MM.1S (cell line): ENCODE results near the gene WDR1.

Experiments used
- DNase-seq: peaks from one replicate; pipeline ENCODE4 v3.0.0-alpha.2; 2015
- H2AFZ ChIP-seq: fragments of 300-600 bp; sonication (generic); 2 replicates; pipeline ENCODE4 v1.6.0; 2016; ENCODE audit warnings: antibody characterized with exemption, low read length
- H3F3A ChIP-seq: fragments of 300-600 bp; sonication (generic); 2 replicates; pipeline ENCODE4 v1.6.1; 2016; ENCODE audit warnings: mild to moderate bottlenecking, antibody characterized with exemption, low read length, moderate library complexity, mixed read lengths; ENCODE audit not compliant: insufficient read depth
- H3K27ac ChIP-seq: fragments of 300-600 bp; sonication (generic); 2 replicates; pipeline ENCODE4 v1.5.1; 2016; ENCODE audit warnings: mild to moderate bottlenecking, low read length
- H3K27me3 ChIP-seq: fragments of 300-600 bp; sonication (generic); replicated peaks from 2 replicates; pipeline ENCODE4 v1.6.0; 2016; ENCODE audit warnings: low read length; ENCODE audit not compliant: insufficient read depth
- H3K36me3 ChIP-seq: fragments of 300-600 bp; sonication (generic); replicated peaks from 2 replicates; pipeline ENCODE4 v1.6.1; 2016; ENCODE audit warnings: mild to moderate bottlenecking, low read length, mixed read lengths; ENCODE audit not compliant: insufficient read depth
- H3K4me1 ChIP-seq: fragments of 300-600 bp; sonication (generic); 2 replicates; pipeline ENCODE4 v1.6.1; 2016; ENCODE audit warnings: low read length, mixed read lengths
- H3K4me2 ChIP-seq: fragments of 300-600 bp; sonication (generic); 2 replicates; pipeline ENCODE4 v1.6.0; 2016; ENCODE audit warnings: low read depth, low read length
- H3K4me3 ChIP-seq: fragments of 300-600 bp; sonication (generic); 2 replicates; pipeline ENCODE4 v1.5.1; 2016; ENCODE audit warnings: low read length, mixed read lengths
- H3K79me2 ChIP-seq: fragments of 300-600 bp; sonication (generic); 2 replicates; pipeline ENCODE4 v1.6.1; 2016; ENCODE audit warnings: mixed run types, low read length, mixed read lengths
- H3K9ac ChIP-seq: fragments of 300-600 bp; sonication (generic); 2 replicates; pipeline ENCODE4 v1.6.1; 2016; ENCODE audit warnings: low read length, mixed read lengths
- H3K9me2 ChIP-seq: fragments of 300-600 bp; sonication (generic); replicated peaks from 2 replicates; pipeline ENCODE4 v1.6.1; 2016; ENCODE audit warnings: mild to moderate bottlenecking, low read length, mixed read lengths; ENCODE audit not compliant: insufficient read depth
- H3K9me3 ChIP-seq: fragments of 300-600 bp; sonication (generic); replicated peaks from 2 replicates; pipeline ENCODE4 v1.6.1; 2016; ENCODE audit warnings: mild to moderate bottlenecking, low read length, mixed read lengths; ENCODE audit not compliant: insufficient read depth
- H4K20me1 ChIP-seq: fragments of 300-600 bp; sonication (generic); 2 replicates; pipeline ENCODE4 v1.6.1; 2016; ENCODE audit warnings: mild to moderate bottlenecking, low read length, moderate library complexity, mixed read lengths; ENCODE audit not compliant: insufficient read depth
- CTCF ChIP-seq: fragments of 300-600 bp; sonication (generic); IDR thresholded peaks from 2 replicates; pipeline ENCODE4 v1.5.1; 2016; ENCODE audit warnings: antibody characterized with exemption, low read length, mixed read lengths
- EZH2 ChIP-seq: fragments of 300-600 bp; sonication (generic); optimal IDR thresholded peaks from 2 replicates; pipeline ENCODE3; 2017; ENCODE audit warnings: low read depth, mild to moderate bottlenecking, antibody characterized with exemption, low read length, mixed read lengths
- EZH2phosphoT487 ChIP-seq: fragments of 300-600 bp; sonication (generic); IDR thresholded peaks from 2 replicates; pipeline ENCODE4 v1.6.1; 2018; ENCODE audit warnings: antibody characterized with exemption, low read length

The WDR1 gene

GRCh38 chr4:10061650-10062415, 54.8 kb downstream of the WDR1 start:
- TF ChIP-seq EZH2phosphoT487 (no peak), CTCF (no peak), EZH2 (no peak)
- Histone ChIP-seq H4K20me1 (no peaks in the 10 kb centered on the region), H3K9ac (no peak overlapping the region), H3K4me3 (no peak overlapping the region), H3K36me3 (no peaks in the 10 kb centered on the region), H3F3A (no peaks in the 10 kb centered on the region), H3K4me1 (no peaks in the 10 kb centered on the region), H3K27me3 (no peaks in the 10 kb centered on the region), H3K27ac (no peak overlapping the region), H3K9me3 (no peaks in the 10 kb centered on the region), H2AFZ (no peak overlapping the region), H3K4me2 (no peak overlapping the region), H3K79me2 (no peaks in the 10 kb centered on the region), H3K9me2 (no peaks in the 10 kb centered on the region)
- DNase-seq, result no peak

- Histone ChIP-seq H3K79me2 (no peaks in the 10 kb centered on the region), H3K9ac (no peak overlapping the region), H3K4me3 (no peak overlapping the region), H3K9me3 (no peaks in the 10 kb centered on the region), H4K20me1 (no peaks in the 10 kb centered on the region), H3K27me3 (no peaks in the 10 kb centered on the region), H3K36me3 (no peaks in the 10 kb centered on the region), H3K4me2 (no peak overlapping the region), H3K27ac (no peak overlapping the region), H2AFZ (no peak overlapping the region), H3K9me2 (no peaks in the 10 kb centered on the region), H3K4me1 (no peaks in the 10 kb centered on the region), H3F3A (no peaks in the 10 kb centered on the region)
- no peak for DNase-seq
- TF ChIP-seq CTCF (no peak), EZH2 (no peak)
Observed at GRCh38 chr4:10058371-10058770, 58.2 kb downstream of the WDR1 start.

GRCh38 chr4:10057023-10057395, 59.6 kb downstream of the WDR1 start:
- H2AFZ ChIP-seq, result no peak overlapping the region
- no peaks in the 10 kb centered on the region for H3K9me3 ChIP-seq
- no peaks in the 10 kb centered on the region for H3K79me2 ChIP-seq
- no peak for DNase-seq
- TF ChIP-seq EZH2phosphoT487, result no peak
- TF ChIP-seq EZH2, result no peak
- TF ChIP-seq CTCF, result no peak
- H3K9me2 ChIP-seq, result no peaks in the 10 kb centered on the region
- H3K4me2 ChIP-seq, result no peak overlapping the region
- no peak overlapping the region for H3K4me3 ChIP-seq
- H3K4me1 ChIP-seq, result no peaks in the 10 kb centered on the region
- no peak overlapping the region for H3K27ac ChIP-seq
- no peaks in the 10 kb centered on the region for H3K36me3 ChIP-seq
- H4K20me1 ChIP-seq, result no peaks in the 10 kb centered on the region
- H3K9ac ChIP-seq, result no peak overlapping the region
- no peaks in the 10 kb centered on the region for H3K27me3 ChIP-seq
- no peaks in the 10 kb centered on the region for H3F3A ChIP-seq
